HCT116 (cell line): Measurements from ENCODE around the gene IL1RL1. TPM values are rescaled to one million over a fixed set of nuclear protein-coding genes. Genes with fewer than 3 reads are reported as not detected.

Experiments
- ATAC-seq: fragments of 200-7000 bp; cut with Tn5 transposase; 2 replicates; pipeline ENCODE4 v1.9.1; 2020; ENCODE audit warnings: mild to moderate bottlenecking, moderate library complexity
- BruUV-seq: library from RNA; stranded (reverse); fragments of 400-500 nt; replicated peaks from 2 replicates; lab custom pipeline; 2021; lab: Mats Ljungman, UMichigan
- CTCF ChIA-PET: fragments of 300-600 bp; sonication (Branson Sonifier 250); formaldehyde crosslinking; loops from one replicate; lab custom pipeline; 2021; ENCODE audit warnings: antibody characterized with exemption; lab: Charles Lee
- POLR2A ChIA-PET: fragments of 300-600, 350-600 bp; sonication (Branson Sonifier 250); formaldehyde crosslinking; loops from one replicate; lab custom pipeline; 2021; ENCODE audit warnings: antibody characterized with exemption; lab: Charles Lee
- RAD21 ChIA-PET, 2 experiments: fragments of 300-600 bp; sonication (Branson Sonifier 250); formaldehyde crosslinking; loops; one replicate each; lab custom pipeline; 2023; ENCODE audit warnings: low total read pairs in 2 of 2; ENCODE audit not compliant: uncharacterized antibody in 2 of 2, unreplicated experiment in 2 of 2, low non-redundant PET in 1 of 2; lab: Charles Lee
- DNase-seq: peaks from one replicate; pipeline ENCODE4 v3.0.0-alpha.2; 2010; ENCODE audit warnings: low read depth, low spot score
- H2AFZ ChIP-seq: fragments of 200-600 bp; shearing (Covaris generic), sonication (generic); 2 replicates; pipeline ENCODE4 v1.6.1; 2017; ENCODE audit warnings: low read depth, mixed run types, mixed read lengths, antibody characterized with exemption, low read length; ENCODE audit not compliant: poor library complexity, severe bottlenecking
- H3K27ac ChIP-seq: 2 replicates; pipeline ENCODE4 v1.5.1; 2012; ENCODE audit warnings: low read depth, low read length
- H3K27me3 ChIP-seq: fragments of 200-600 bp; sonication (generic); 2 replicates; pipeline ENCODE4 v1.6.1; 2016; ENCODE audit warnings: mixed run types, low read length, mixed read lengths; ENCODE audit not compliant: insufficient read depth
- H3K36me3 ChIP-seq, 2 experiments: fragments of 200-500 bp in 1 of 2; fragments of 200-600 bp in 1 of 2; sonication (Bioruptor generic) in 1 of 2; sonication (generic) in 1 of 2; 2 replicates each; pipeline versions ENCODE4 v1.5.1 to v1.6.1; 2014 to 2016; ENCODE audit warnings: low read length in 2 of 2, inconsistent platforms in 1 of 2, mixed read lengths in 1 of 2, mixed run types in 1 of 2; ENCODE audit not compliant: insufficient read depth in 2 of 2, control insufficient read depth in 1 of 2
- H3K4me1 ChIP-seq, 2 experiments: fragments of 200-600 bp in 1 of 2; sonication (generic) in 1 of 2; 2 replicates each; pipeline versions ENCODE4 v1.5.1 to v1.6.1; 2012 to 2017; ENCODE audit warnings: low read length in 2 of 2, inconsistent platforms in 1 of 2, mild to moderate bottlenecking in 1 of 2, mixed read lengths in 1 of 2, mixed run types in 1 of 2, moderate library complexity in 1 of 2; ENCODE audit not compliant: insufficient read depth in 2 of 2, control insufficient read depth in 1 of 2
- H3K4me2 ChIP-seq: fragments of 200-600 bp; sonication (generic); 2 replicates; pipeline ENCODE4 v1.6.1; 2017; ENCODE audit warnings: mixed run types, low read length, mixed read lengths
- H3K4me3 ChIP-seq, 2 experiments: fragments of 200-600 bp in 1 of 2; sonication (generic) in 1 of 2; replicated peaks in 1 of 2; 2 replicates each; pipeline ENCODE4 v1.5.1; 2011 to 2016; ENCODE audit warnings: low read length in 2 of 2, control low read depth in 1 of 2, low read depth in 1 of 2, mild to moderate bottlenecking in 1 of 2, mixed read lengths in 1 of 2, mixed run types in 1 of 2
- H3K79me2 ChIP-seq: fragments of 200-600 bp; sonication (generic); 2 replicates; pipeline ENCODE4 v1.6.1; 2017; ENCODE audit warnings: mild to moderate bottlenecking, mixed run types, low read length, moderate library complexity, mixed read lengths; ENCODE audit not compliant: insufficient read depth
- H3K9ac ChIP-seq: fragments of 200-600 bp; sonication (generic); 2 replicates; pipeline ENCODE4 v1.6.1; 2016; ENCODE audit warnings: low read length, mixed read lengths
- H3K9me2 ChIP-seq: fragments of 200-600 bp; sonication (generic), shearing (Covaris generic); 2 replicates; pipeline ENCODE4 v1.6.1; 2017; ENCODE audit warnings: mixed run types, mild to moderate bottlenecking, moderate library complexity; ENCODE audit not compliant: insufficient read depth
- H3K9me3 ChIP-seq, 2 experiments: fragments of 200-500 bp in 1 of 2; fragments of 200-600 bp in 1 of 2; sonication (Bioruptor generic) in 1 of 2; sonication (generic) in 1 of 2; 2 replicates each; pipeline ENCODE4 v1.6.1; 2014 to 2017; ENCODE audit warnings: low read length in 2 of 2, mixed read lengths in 2 of 2, inconsistent platforms in 1 of 2, low read depth in 1 of 2, mild to moderate bottlenecking in 1 of 2, mixed run types in 1 of 2, moderate library complexity in 1 of 2; ENCODE audit not compliant: control insufficient read depth in 1 of 2, insufficient read depth in 1 of 2
- H4K20me1 ChIP-seq: fragments of 200-600 bp; sonication (generic), shearing (Covaris generic); 2 replicates; pipeline ENCODE4 v1.6.1; 2017; ENCODE audit warnings: mixed run types, mild to moderate bottlenecking, moderate library complexity; ENCODE audit not compliant: insufficient read depth
- CBX3 ChIP-seq: IDR thresholded peaks from 2 replicates; pipeline ENCODE4 v1.6.1; 2012; ENCODE audit warnings: low read depth
- CEBPB ChIP-seq: IDR thresholded peaks from 2 replicates; pipeline ENCODE4 v1.6.1; 2012; ENCODE audit warnings: low read depth
- EGR1 ChIP-seq: IDR thresholded peaks from 2 replicates; pipeline ENCODE4 v1.6.1; 2012; ENCODE audit warnings: low read depth
- ELF1 ChIP-seq: IDR thresholded peaks from 2 replicates; pipeline ENCODE4 v1.6.1; 2012; ENCODE audit warnings: low read depth, borderline replicate concordance
- EZH2 ChIP-seq: fragments of 200-600 bp; sonication (generic); IDR thresholded peaks from 2 replicates; pipeline ENCODE4 v1.6.1; 2017; ENCODE audit warnings: antibody characterized with exemption, mixed run types
- EZH2phosphoT487 ChIP-seq: fragments of 200-600 bp; IDR thresholded peaks from 2 replicates; pipeline ENCODE4 v1.6.1; 2018; ENCODE audit warnings: antibody characterized with exemption, borderline replicate concordance
- FOSL1 ChIP-seq: IDR thresholded peaks from 2 replicates; pipeline ENCODE4 v1.6.1; 2012; ENCODE audit warnings: low read depth
- MAX ChIP-seq: IDR thresholded peaks from 2 replicates; pipeline ENCODE4 v1.6.1; 2012
- POLR2A ChIP-seq: IDR thresholded peaks from 2 replicates; pipeline ENCODE4 v1.7.0; 2011; ENCODE audit warnings: borderline replicate concordance; ENCODE audit not compliant: insufficient read depth, insufficient read length; ENCODE audit errors: extremely low read depth
- POLR2AphosphoS5 ChIP-seq: IDR thresholded peaks from 2 replicates; pipeline ENCODE4 v1.6.1; 2011; ENCODE audit warnings: mild to moderate bottlenecking, low read depth, low read length, moderate library complexity
- RAD21 ChIP-seq: IDR thresholded peaks from 2 replicates; pipeline ENCODE4 v1.6.1; 2012; ENCODE audit warnings: low read depth, mild to moderate bottlenecking
- REST ChIP-seq: IDR thresholded peaks from 2 replicates; pipeline ENCODE4 v1.6.1; 2012; ENCODE audit warnings: low read depth
- SIN3A ChIP-seq: IDR thresholded peaks from 2 replicates; pipeline ENCODE4 v1.6.1; 2012; ENCODE audit warnings: low read depth
- TCF7L2 ChIP-seq: IDR thresholded peaks from 2 replicates; pipeline ENCODE4 v1.7.0; 2011; ENCODE audit warnings: borderline replicate concordance, inconsistent platforms; ENCODE audit not compliant: insufficient read depth, insufficient read length; ENCODE audit errors: extremely low read depth
- ZBTB33 ChIP-seq: IDR thresholded peaks from 2 replicates; pipeline ENCODE4 v1.6.1; 2011; ENCODE audit warnings: mild to moderate bottlenecking, low read length, moderate library complexity; ENCODE audit not compliant: insufficient replicate concordance; ENCODE audit errors: extremely low read depth
- ZNF274 ChIP-seq: fragments of 200-500 bp; sonication (Bioruptor generic); IDR thresholded peaks from 2 replicates; pipeline ENCODE4 v1.6.1; 2014; ENCODE audit warnings: mild to moderate bottlenecking, low read depth, low read length, inconsistent platforms
- intact Hi-C: fragments of 100-400 bp; cut with micrococcal nuclease; formaldehyde crosslinking; loops from 2 replicates; pipeline ENCODE4 v1.10.0; 2022
- total RNA-seq: library from RNA; stranded (reverse); gene quantifications from one replicate; pipeline ENCODE4 v1.2.1, GENCODE V29; 2021; ENCODE audit not compliant: unreplicated experiment
- TF ChIP-seq, protein P1 (sequence below): IDR thresholded peaks from 2 replicates; pipeline ENCODE4 v1.6.1; 2012
- TF ChIP-seq, protein P2 (sequence below), 3 experiments: fragments of 200-600 bp in 1 of 3; sonication (generic) in 1 of 3; IDR thresholded peaks in 2 of 3; conservative IDR thresholded peaks in 1 of 3; 2 replicates each; pipeline ENCODE4 v1.5.1; 2012 to 2017; ENCODE audit warnings: low read depth in 2 of 3, low read length in 2 of 3, antibody characterized with exemption in 1 of 3, borderline replicate concordance in 1 of 3, control low read depth in 1 of 3, mild to moderate bottlenecking in 1 of 3, mixed read lengths in 1 of 3, mixed run types in 1 of 3, moderate library complexity in 1 of 3; ENCODE audit not compliant: insufficient read depth in 1 of 3

IL1RL1 gene
- total RNA-seq, 1 experiment from 2014 or later, result not detected

DNA sequence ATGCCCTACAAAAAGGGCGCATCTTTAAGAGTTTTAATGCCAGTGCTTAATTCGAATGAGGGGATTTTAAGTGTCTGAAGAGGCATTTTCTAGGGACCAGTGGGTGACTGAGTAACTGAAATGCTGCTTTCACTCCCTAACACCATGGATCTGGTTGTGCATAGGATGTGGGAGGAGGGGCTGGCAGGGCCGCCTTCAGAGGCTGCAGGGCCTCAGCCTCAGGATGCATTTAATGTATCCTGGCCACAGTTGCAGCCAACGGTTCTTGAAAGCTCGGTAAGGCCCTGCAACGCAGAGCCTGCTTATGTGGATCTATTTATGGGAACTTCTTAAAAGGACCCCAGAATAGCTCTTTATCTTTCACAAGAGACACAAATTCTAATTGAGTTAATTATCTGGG, 85.8 kb downstream of the IL1RL1 start:
- no peak overlapping the region for H3K9ac ChIP-seq
- H3K27me3 ChIP-seq, result no peaks in the 10 kb centered on the region
- BruUV-seq, result no TSS peak
- DNase-seq, result no peak
- no peaks in the 10 kb centered on the region for H3K9me2 ChIP-seq
- no peak overlapping the region for H3K4me3 ChIP-seq
- CTCF ChIA-PET, result no interaction called here
- intact Hi-C loops, result no loop called here
- POLR2A ChIA-PET, result no interaction called here
- TF ChIP-seq, protein P1, sequence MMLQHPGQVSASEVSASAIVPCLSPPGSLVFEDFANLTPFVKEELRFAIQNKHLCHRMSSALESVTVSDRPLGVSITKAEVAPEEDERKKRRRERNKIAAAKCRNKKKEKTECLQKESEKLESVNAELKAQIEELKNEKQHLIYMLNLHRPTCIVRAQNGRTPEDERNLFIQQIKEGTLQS, result no peak
- no peak for TF ChIP-seq POLR2A
- TF ChIP-seq SIN3A, result no peak
- TF ChIP-seq EZH2, result no peak
- no peak for TF ChIP-seq ELF1
- TF ChIP-seq CEBPB, result no peak
- TF ChIP-seq FOSL1, result no peak
- TF ChIP-seq TCF7L2, result no peak
- no peak for TF ChIP-seq RAD21
- TF ChIP-seq ZBTB33, result no peak
- TF ChIP-seq EZH2phosphoT487, result no peak
- TF ChIP-seq, protein P2, sequence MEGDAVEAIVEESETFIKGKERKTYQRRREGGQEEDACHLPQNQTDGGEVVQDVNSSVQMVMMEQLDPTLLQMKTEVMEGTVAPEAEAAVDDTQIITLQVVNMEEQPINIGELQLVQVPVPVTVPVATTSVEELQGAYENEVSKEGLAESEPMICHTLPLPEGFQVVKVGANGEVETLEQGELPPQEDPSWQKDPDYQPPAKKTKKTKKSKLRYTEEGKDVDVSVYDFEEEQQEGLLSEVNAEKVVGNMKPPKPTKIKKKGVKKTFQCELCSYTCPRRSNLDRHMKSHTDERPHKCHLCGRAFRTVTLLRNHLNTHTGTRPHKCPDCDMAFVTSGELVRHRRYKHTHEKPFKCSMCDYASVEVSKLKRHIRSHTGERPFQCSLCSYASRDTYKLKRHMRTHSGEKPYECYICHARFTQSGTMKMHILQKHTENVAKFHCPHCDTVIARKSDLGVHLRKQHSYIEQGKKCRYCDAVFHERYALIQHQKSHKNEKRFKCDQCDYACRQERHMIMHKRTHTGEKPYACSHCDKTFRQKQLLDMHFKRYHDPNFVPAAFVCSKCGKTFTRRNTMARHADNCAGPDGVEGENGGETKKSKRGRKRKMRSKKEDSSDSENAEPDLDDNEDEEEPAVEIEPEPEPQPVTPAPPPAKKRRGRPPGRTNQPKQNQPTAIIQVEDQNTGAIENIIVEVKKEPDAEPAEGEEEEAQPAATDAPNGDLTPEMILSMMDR (IDR thresholded peaks at IDR 0.05 in 2 of 3, conservative IDR thresholded peaks at IDR 0.05 in 1 of 3; ENCODE audit: borderline replicate concordance in 1 of 3, insufficient read depth in 1 of 3, low read depth in 2 of 3, low read length in 2 of 3), result no peak
- TF ChIP-seq REST, result no peak
- TF ChIP-seq EGR1, result no peak
- no peak for TF ChIP-seq ZNF274
- TF ChIP-seq POLR2AphosphoS5, result no peak
- TF ChIP-seq CBX3, result no peak
- no peak for TF ChIP-seq MAX
- TF ChIP-seq, all 23 proteins: peak for 0
- Histone ChIP-seq H3K9me3 (no peaks in the 10 kb centered on the region), H3K4me1 (no peaks in the 10 kb centered on the region), H3K79me2 (no peaks in the 10 kb centered on the region), H3K4me2 (no peak overlapping the region), H3K36me3 (no peaks in the 10 kb centered on the region), H2AFZ (no peak overlapping the region), H3K27ac (no peak overlapping the region), H4K20me1 (no peaks in the 10 kb centered on the region)
- no peak for ATAC-seq
- RAD21 ChIA-PET, result no interaction called here
